Renal pelvis (tissue), 12 donors: ENCODE data around the gene FAAP24. TPM values are rescaled to one million over a fixed set of nuclear protein-coding genes. Genes with fewer than 3 reads are reported as not detected.
A peak's percentile ranks its signal among the peaks of the same experiment; 100 is the strongest.
"Not testable (repeated sequence)": the region's sequence is repeated elsewhere in the genome, so short reads cannot be mapped to it uniquely, and the experiment has no call there.

Source experiments
- DNase-seq: peaks from one replicate; pipeline ENCODE4 v3.0.0-alpha.2; 2013
- long read RNA-seq, 16 experiments: transcript quantifications; one replicate each; lab custom pipeline, GENCODE V29; 2026
- polyA plus RNA-seq, 3 donors: library from polyadenylated mRNA; unstranded; fragments of 120-200 nt; gene quantifications; one replicate each; pipeline ENCODE4 v1.2.1, GENCODE V29; 2013; ENCODE audit not compliant: insufficient read length in 3 of 3

Gene FAAP24
- 1 to 10 TPM; 2.8 to 3.3 (median 3.1) TPM for polyA plus RNA-seq
- long read RNA-seq, donor 1 = 0 reads
- long read RNA-seq, donor 2 = 0 reads
- long read RNA-seq, donor 3, partial matches to known transcripts = 0 of 2 reads
- long read RNA-seq, donor 3, other reads (novel, unspliced or antisense) = 0 of 2 reads
- long read RNA-seq, donor 4, partial matches to known transcripts = 0 of 3 reads
- long read RNA-seq, donor 4, other reads (novel, unspliced or antisense) = 0 of 3 reads
- long read RNA-seq, donor 5, partial matches to known transcripts = 0 of 1 reads
- long read RNA-seq, donor 5, other reads (novel, unspliced or antisense) = 0 of 1 reads
- long read RNA-seq, donor 6, partial matches to known transcripts = 0 of 1 reads
- long read RNA-seq, donor 6, other reads (novel, unspliced or antisense) = 0 of 1 reads
- long read RNA-seq, donor 7 = 0 reads
- long read RNA-seq, donor 8 = 0 reads
- long read RNA-seq, donor 9, partial matches to known transcripts = 0 of 4 reads
- long read RNA-seq, donor 9, other reads (novel, unspliced or antisense) = 0 of 4 reads
- long read RNA-seq, donor 10, partial matches to known transcripts = 0 of 1 reads
- long read RNA-seq, donor 10, other reads (novel, unspliced or antisense) = 0 of 1 reads
- long read RNA-seq, donor 11, partial matches to known transcripts = 0 of 1 reads
- long read RNA-seq, donor 11, other reads (novel, unspliced or antisense) = 0 of 1 reads
- long read RNA-seq, donor 12, partial matches to known transcripts = 0 of 3 reads
- long read RNA-seq, donor 12, other reads (novel, unspliced or antisense) = 0 of 3 reads
- long read RNA-seq, donor 13, partial matches to known transcripts = 0 of 2 reads
- long read RNA-seq, donor 13, other reads (novel, unspliced or antisense) = 0 of 2 reads
- long read RNA-seq, donor 14 = 0 reads
- long read RNA-seq, donor 15, partial matches to known transcripts = 0 of 3 reads
- long read RNA-seq, donor 15, other reads (novel, unspliced or antisense) = 0 of 3 reads
- long read RNA-seq, donor 16, partial matches to known transcripts = 0 of 2 reads
- long read RNA-seq, donor 16, other reads (novel, unspliced or antisense) = 0 of 2 reads

- DNase-seq = peak; percentile 99
These were observed at the start of gene FAAP24, which contains the start of gene CEP89 for GRCh38 chr19:32971715-32972540. Gene FAAP24, plus strand, starts transcription at chr19:32972242. Its CDS starts 955 bp downstream, at chr19:32973197. Gene CEP89, minus strand, starts transcription at chr19:32971958. Its CDS starts 84 bp downstream, at chr19:32971874.

GRCh38 chr19:32924200-32924599 is 47.8 kb upstream of the FAAP24 start:
- no peak for DNase-seq

GRCh38 chr19:32928806-32929205 is 43.2 kb upstream of the FAAP24 start:
- no peak for DNase-seq

- no peak for DNase-seq
These were observed 41.5 kb upstream of the FAAP24 start for GRCh38 chr19:32930567-32930966.

GRCh38 chr19:32933571-32933970 is 38.5 kb upstream of the FAAP24 start:
- no peak for DNase-seq

GRCh38 chr19:32935629-32936028 is 36.4 kb upstream of the FAAP24 start:
- DNase-seq = no peak

GRCh38 chr19:32936065-32936464 is 36.0 kb upstream of the FAAP24 start:
- no peak for DNase-seq

GRCh38 chr19:32941273-32941672 is 30.8 kb upstream of the FAAP24 start:
- DNase-seq = peak; percentile 15

GRCh38 chr19:32945260-32945659 is 26.8 kb upstream of the FAAP24 start:
- no peak for DNase-seq

GRCh38 chr19:32966750-32967149 is 5.3 kb upstream of the FAAP24 start:
- DNase-seq = no peak

GRCh38 chr19:32969549-32969948 is 2.5 kb upstream of the FAAP24 start:
- DNase-seq = no peak

GRCh38 chr19:32971012-32971595 is 938 bp upstream of the FAAP24 start:
- DNase-seq = no peak

- peak; percentile 52 for DNase-seq
These were observed 4.3 kb downstream of the FAAP24 start for GRCh38 chr19:32976223-32976805.

- no peak for DNase-seq
These were observed 5.2 kb downstream of the FAAP24 start for GRCh38 chr19:32977280-32977679.

GRCh38 chr19:32977813-32978212 is 5.8 kb downstream of the FAAP24 start:
- not testable (repeated sequence) for DNase-seq

GRCh38 chr19:32979807-32980206 is 7.8 kb downstream of the FAAP24 start:
- not testable (repeated sequence) for DNase-seq

- DNase-seq = not testable (repeated sequence)
These were observed 10.4 kb downstream of the FAAP24 start for GRCh38 chr19:32982488-32982887.

- not testable (repeated sequence) for DNase-seq
These were observed 16.2 kb downstream of the FAAP24 start for GRCh38 chr19:32988254-32988653.

GRCh38 chr19:32988724-32989123 is 16.7 kb downstream of the FAAP24 start:
- DNase-seq = no peak

GRCh38 chr19:32995966-32996365 is 23.9 kb downstream of the FAAP24 start:
- not testable (repeated sequence) for DNase-seq
